ENCODE data around the gene ARHGAP22.

Gene ARHGAP22

GRCh38 chr10:48552946-48553564, 51.8 kb downstream of the ARHGAP22 start:
- DNase-seq (ENCODE audit: low read depth in 2 of 2), result no peak

GRCh38 chr10:48551861-48552591, 52.8 kb downstream of the ARHGAP22 start:
- DNase-seq (ENCODE audit: low read depth in 2 of 2), result no peak

DNA sequence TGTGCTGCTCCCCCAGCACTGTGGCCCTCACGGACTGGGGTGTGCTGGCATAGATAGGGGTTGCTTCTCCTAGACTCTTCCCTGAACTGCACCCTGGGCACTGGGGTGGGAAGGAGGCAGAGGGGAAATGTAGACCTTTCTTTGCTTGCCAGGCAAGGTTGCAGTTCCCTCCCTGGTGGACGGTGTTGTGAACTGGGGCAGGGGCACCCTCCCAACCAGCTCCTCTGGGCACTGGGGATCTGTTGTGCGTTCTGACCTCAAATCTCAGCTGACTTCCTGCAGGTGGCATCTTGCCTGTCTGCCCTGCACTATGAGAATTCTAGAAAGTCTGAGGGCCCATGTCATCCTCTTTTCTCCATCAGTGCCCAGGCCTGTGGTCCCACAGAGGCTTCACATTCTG, 53.9 kb downstream of the ARHGAP22 start:
- DNase-seq (ENCODE audit: low read depth in 2 of 2), result no peak

DNA sequence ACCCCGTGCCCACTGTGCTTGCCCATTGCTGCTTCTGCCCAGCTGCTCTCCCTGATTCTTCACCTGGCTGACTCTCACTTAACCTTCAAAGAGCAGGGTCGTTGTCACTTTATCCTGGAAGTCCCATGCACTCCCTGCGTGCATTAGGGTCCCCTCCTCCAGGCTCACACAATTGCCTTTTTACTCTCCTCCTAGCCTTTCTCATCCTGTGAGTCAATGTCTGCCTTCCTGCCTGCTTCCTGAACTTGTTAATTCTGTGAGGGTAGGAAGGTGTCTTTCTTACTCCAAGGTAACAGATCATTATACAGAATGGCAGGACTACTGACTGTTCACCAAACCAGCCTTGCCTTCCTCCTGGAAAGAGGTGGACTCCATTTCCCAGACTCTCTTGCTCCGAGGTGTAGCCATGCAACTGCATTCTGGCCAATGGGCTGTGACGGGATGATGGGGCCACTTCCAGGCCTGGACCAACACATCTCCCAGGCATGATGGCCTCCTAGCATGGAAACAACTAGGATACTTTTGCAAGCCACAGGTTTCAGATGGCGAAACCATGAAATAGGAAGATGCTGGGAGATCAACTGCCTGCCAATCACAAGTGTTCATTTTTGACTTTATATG, 54.7 kb downstream of the ARHGAP22 start:
- DNase-seq (ENCODE audit: low read depth in 2 of 2), result no peak

- DNase-seq (ENCODE audit: low read depth in 2 of 2), result no peak
Observed at GRCh38 chr10:48549236-48549635, 55.6 kb downstream of the ARHGAP22 start.

DNA sequence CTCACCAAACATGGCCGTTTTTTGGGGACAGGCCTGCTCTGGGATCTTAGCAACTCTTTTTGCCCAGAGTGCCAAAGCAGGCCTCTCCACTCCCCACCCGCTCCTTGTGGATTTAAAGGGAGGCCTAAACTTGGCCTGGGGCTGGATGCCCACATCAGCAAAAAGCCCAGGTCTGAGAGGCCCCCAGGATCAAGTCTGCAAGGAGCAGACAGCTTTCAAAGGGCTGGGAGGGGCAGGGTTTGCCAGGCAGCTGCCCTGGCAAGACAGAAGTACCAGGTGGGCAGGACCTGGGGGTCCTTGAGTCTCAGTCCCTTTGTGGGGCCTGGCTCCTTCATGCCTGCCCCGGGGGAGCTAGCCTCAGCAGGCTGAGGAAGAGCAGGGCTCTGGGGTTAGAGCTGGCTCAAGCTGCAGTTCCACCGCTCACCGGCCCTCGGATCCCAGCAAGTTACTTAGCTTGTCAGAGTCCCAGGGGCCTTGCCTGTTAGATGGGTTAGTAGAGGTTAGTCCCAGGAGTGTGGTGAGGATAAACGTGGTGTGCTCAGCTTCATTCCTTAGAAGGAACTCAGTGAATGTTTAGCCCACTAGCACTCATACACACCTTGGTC, 56.2 kb downstream of the ARHGAP22 start:
- DNase-seq (ENCODE audit: low read depth in 2 of 2), result no peak

- DNase-seq (ENCODE audit: low read depth in 2 of 2), result no peak
Observed at GRCh38 chr10:48547981-48548380, 56.9 kb downstream of the ARHGAP22 start.

GRCh38 chr10:48547061-48547895, 57.6 kb downstream of the ARHGAP22 start:
- no peak for DNase-seq (ENCODE audit: low read depth in 2 of 2)

DNA sequence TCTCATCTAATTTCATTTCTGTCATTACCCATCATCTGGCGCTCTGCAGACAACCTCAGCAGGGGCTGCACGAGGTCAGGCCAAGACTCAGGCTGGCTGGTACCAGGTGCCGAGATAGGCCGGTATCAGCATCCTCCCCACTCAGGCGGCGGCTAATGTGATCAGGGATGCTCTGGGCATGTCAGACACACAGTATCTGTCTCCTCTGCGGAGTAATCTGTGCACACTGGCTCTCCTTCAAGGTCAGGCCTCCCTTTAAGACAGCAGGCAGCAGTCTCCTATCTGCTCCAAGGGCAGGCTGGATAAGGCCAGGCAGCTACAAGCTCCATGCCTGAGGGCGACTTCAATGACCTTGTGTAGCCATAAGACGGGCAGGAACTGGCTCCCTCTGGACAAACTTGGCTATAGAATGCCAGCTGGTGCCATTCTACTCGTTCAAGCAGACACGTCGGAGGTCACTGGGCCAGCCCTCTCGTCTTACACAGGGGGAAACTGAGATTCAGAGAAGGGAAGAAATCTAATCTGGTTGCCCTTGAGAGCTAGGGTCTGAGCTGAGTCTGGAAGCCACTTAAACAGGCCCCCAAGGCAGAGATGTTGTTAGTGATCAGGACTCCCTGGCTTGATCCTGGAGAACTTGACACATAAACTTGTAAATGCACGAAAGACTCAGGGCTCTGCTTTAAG, 59.3 kb downstream of the ARHGAP22 start:
- no peak for DNase-seq (ENCODE audit: low read depth in 2 of 2)

DNA sequence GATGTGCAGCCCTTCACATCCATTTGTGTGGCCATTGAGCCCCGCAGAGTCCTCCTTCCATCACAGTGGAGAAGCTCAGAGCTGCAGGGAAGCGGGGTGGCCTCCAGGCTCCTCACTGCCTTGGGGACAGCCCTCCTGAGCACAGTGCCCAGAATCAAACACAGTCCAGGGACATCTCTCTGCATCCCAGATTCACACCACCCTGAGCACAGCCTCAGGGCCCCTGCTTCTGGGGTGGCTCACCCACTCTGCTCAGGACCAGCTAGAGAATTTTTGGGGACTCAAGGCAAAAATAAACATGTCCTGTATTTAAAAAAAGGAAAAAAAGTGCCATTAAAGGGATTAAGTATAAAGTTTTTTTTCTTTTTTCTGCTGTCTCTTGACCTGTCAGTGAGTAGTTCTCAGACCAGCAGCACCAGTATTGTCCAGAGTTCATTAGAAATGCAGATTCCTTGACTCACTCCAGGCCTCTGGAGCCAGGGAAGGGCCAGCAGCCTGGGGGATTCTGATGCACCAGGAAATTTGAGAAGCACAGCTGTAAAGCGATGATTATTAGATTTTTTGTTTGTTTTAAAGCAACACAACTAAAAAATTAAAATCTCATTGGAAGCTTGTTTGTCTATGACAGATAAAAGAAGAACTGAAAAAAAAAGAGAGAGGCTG, 61.6 kb downstream of the ARHGAP22 start:
- DNase-seq (ENCODE audit: low read depth in 2 of 2), result no peak

DNA sequence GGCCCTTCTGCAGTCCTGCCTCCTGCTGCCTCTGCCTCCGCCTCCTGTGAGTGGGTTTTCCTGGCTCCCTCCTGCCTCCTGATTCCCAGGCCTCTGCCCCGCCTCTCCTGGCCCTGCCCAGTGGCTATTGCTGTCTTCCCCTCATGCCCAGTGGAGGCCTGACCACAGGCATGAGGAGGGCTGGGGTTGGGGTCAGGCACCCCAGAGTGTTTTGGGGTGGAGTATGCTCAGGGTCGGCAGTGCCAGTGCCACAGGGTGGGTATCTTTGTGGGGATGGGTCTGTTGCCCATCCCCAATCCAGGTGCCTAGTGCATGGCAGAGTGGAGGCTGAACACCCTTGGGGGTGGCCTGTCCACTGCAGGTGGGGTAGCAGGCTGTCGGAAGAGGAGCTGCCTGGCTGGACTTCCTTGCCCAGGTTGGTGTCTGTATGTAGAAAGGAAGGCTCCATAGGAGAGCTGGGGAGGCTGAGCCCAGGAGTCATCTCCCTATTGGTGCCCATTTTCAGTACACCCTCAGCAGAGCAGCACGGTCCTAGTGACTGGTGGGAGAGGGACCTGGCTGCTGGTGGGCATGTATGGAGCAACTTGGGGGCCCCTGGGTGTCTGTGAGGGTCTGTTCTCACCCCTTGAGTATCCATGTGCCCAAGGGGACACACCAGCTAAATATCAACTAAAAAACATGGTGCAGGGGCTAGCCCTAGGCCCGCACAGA, 62.2 kb downstream of the ARHGAP22 start:
- no peak for DNase-seq (ENCODE audit: low read depth in 2 of 2)

- no peak for DNase-seq (ENCODE audit: low read depth in 2 of 2)
Observed at GRCh38 chr10:48541144-48541795, 63.6 kb downstream of the ARHGAP22 start.

DNA sequence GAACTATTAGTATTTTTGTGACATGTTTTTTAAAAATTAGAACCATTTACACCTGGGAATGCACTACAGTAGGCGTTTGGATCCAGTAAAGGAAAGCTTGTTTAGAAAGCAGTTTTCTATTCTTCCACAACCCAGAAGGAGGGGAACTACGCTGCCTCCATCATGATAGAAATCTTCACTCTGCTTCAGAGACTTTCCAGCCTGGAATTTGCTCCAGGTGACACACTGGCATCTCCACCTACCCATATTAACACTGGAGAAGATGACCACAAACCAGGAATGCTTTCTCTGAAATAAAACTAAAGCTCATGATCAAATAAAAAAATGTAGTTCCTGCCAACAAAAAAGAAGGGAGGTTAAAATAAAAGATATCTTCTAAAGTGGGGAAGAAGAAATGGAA, 66.3 kb downstream of the ARHGAP22 start:
- DNase-seq (ENCODE audit: low read depth in 2 of 2), result no peak

DNA sequence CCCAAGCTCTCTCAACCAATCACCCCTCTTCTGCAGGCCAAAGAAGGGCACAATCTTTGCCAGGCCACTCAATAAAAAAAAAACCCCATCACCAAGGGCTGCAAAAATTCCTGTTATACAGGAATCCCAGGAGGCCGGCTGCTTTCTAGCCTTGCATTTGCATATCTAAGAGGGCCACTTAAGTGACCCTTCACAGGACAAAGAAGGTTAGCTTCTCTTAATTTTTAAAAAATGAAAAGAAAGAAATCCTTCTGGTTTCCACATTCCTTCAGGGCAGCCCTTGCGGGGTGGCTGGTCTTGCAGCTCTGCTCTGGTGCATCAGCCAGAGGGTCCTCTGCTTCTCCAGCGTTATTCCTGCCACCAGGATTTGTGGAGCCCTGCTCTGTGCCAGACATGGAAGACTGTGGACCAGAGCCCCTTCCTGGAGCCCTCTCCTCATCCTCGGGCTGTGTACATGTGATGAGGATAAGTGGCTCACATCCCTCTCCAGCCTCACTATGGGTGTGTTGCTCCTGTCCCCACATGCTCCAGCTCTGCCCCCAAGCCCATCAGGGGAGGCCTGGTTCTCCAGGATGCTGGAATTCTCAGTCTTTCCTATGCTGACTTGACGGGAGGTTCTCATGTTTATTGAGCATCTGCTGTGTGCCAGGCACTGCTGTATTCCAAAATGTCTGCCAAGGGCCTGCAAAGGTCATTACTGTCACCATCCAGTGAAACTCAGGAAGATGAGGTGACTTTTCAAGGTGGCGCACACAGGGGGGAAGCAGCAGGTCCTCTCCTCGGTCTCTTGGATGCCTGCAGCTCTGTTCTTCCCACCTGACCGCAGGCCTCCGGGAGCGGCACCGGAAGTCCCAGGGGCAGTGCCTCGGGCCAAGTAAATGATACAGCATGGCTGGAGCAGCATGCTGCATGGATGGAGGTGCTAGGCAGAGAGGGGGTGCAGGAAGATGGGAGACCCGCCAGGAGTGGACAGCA, 67.7 kb downstream of the ARHGAP22 start:
- no peak for DNase-seq (ENCODE audit: low read depth in 2 of 2)

GRCh38 chr10:48536156-48536500, 68.7 kb downstream of the ARHGAP22 start:
- no peak for DNase-seq (ENCODE audit: low read depth in 2 of 2)

DNA sequence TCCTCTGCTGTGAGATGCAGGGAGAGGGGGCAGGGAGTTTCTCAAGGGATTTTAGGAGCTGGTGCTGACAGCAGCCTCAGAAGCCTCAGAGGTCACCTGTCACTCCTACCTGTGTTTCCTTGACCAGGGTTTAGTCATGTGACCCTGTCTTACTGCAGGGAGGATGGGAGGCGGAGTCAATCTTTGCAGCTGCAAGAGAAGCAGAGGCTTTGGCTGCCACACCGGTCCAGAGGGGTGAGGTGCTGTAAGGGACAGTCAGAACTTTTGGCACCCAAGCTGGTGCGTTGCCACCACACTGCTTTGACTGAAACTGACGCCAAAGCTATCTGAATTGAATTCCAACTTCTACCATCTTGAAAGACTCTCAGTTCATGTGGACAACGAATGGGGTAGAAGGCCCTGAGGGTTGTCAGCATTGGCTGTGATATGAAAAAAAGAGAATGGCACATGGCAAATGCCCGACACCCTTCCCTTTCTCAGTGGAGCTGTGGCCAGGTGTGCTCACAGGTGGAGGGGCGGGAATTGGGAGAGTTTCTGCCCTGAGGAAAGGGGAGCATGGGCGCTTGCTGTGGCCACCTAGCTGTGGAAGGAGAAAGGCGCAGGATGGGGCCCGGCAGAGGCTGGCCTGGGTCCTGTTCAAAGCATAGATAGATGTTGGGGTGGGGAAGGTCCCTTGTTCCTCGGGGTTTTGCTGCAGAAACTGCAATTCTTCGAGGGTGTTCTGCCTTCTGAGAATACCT, 69.3 kb downstream of the ARHGAP22 start:
- DNase-seq (ENCODE audit: low read depth in 2 of 2), result no peak

- no peak for DNase-seq (ENCODE audit: low read depth in 2 of 2)
Observed at GRCh38 chr10:48533951-48534720, 70.7 kb downstream of the ARHGAP22 start.
